GM19035 (cell line): ENCODE measurements around the gene MYO18B.

Source experiments
- ATAC-seq: cut with Tn5 transposase; IDR thresholded peaks from one replicate; pipeline ENCODE4 v1.9.1; 2021; ENCODE audit not compliant: unreplicated experiment

MYO18B gene

GRCh38 chr22:25935266-25936058 lies 193.5 kb downstream of the MYO18B start:
- no peak for ATAC-seq

- no peak for ATAC-seq
These were observed 196.2 kb downstream of the MYO18B start for GRCh38 chr22:25938151-25938550.

- ATAC-seq = no peak
These were observed 197.4 kb downstream of the MYO18B start for GRCh38 chr22:25939384-25939783.

GRCh38 chr22:25940479-25940878 lies 198.5 kb downstream of the MYO18B start:
- ATAC-seq = no peak

- ATAC-seq = no peak
These were observed 199.5 kb downstream of the MYO18B start for GRCh38 chr22:25941365-25941960.

GRCh38 chr22:25942115-25942855 lies 200.3 kb downstream of the MYO18B start:
- ATAC-seq = no peak

GRCh38 chr22:25942856-25943411 lies 200.9 kb downstream of the MYO18B start:
- ATAC-seq = no peak

GRCh38 chr22:25950111-25950510 lies 208.1 kb downstream of the MYO18B start:
- no peak for ATAC-seq

GRCh38 chr22:25953276-25953675 lies 211.3 kb downstream of the MYO18B start:
- ATAC-seq = no peak

- ATAC-seq = no peak
These were observed 211.9 kb downstream of the MYO18B start for GRCh38 chr22:25953919-25954318.

GRCh38 chr22:25955323-25955722 lies 213.3 kb downstream of the MYO18B start:
- ATAC-seq = no peak

GRCh38 chr22:25956801-25957200 lies 214.8 kb downstream of the MYO18B start:
- ATAC-seq = no peak

- no peak for ATAC-seq
These were observed 218.1 kb downstream of the MYO18B start for GRCh38 chr22:25959818-25960774.

GRCh38 chr22:25961699-25962098 lies 219.7 kb downstream of the MYO18B start:
- no peak for ATAC-seq

- no peak for ATAC-seq
These were observed 220.7 kb downstream of the MYO18B start for GRCh38 chr22:25962711-25963110.

GRCh38 chr22:25964961-25965730 lies 223.2 kb downstream of the MYO18B start:
- no peak for ATAC-seq

GRCh38 chr22:25966448-25966913 lies 224.5 kb downstream of the MYO18B start:
- no peak for ATAC-seq

GRCh38 chr22:25969286-25969685 lies 227.3 kb downstream of the MYO18B start:
- no peak for ATAC-seq

- ATAC-seq = no peak
These were observed 227.9 kb downstream of the MYO18B start for GRCh38 chr22:25969901-25970300.
